GM12878 (cell line): ENCODE measurements around the gene NRTN. TPM values are rescaled to one million over a fixed set of nuclear protein-coding genes. Genes with fewer than 3 reads are reported as not detected.

Experiments
- ATAC-seq: fragments of 200-7000 bp; cut with Tn5 transposase; 3 replicates; pipeline ENCODE4 v1.9.1; 2020; ENCODE audit warnings: mild to moderate bottlenecking, moderate library complexity
- BruUV-seq: library from RNA; stranded (reverse); fragments of 400-500 nt; replicated peaks from 2 replicates; lab custom pipeline; 2021; lab: Mats Ljungman, UMichigan
- CTCF ChIA-PET: fragments of 300-600 bp; sonication (Branson Sonifier 250); formaldehyde crosslinking; extraction: SDS; loops from one replicate; lab custom pipeline; 2021; ENCODE audit warnings: inconsistent platforms; lab: Yijun Ruan, JAX
- POLR2A ChIA-PET: fragments of 350-600 bp; formaldehyde crosslinking; extraction: SDS; loops from one replicate; lab custom pipeline; 2021; ENCODE audit warnings: inconsistent platforms; lab: Charles Lee
- RAD21 ChIA-PET: fragments of 300-600 bp; sonication (Branson Sonifier 250); formaldehyde crosslinking; loops from one replicate; lab custom pipeline; 2023; ENCODE audit warnings: antibody characterized with exemption; ENCODE audit not compliant: unreplicated experiment; lab: Charles Lee
- SMC1A ChIA-PET: fragments of 300-600 bp; sonication (Branson Sonifier 250); formaldehyde crosslinking; loops from one replicate; lab custom pipeline; 2023; ENCODE audit not compliant: unreplicated experiment, uncharacterized antibody; lab: Charles Lee
- DNase-seq: peaks from one replicate; pipeline ENCODE4 v3.0.0-alpha.2; 2011; ENCODE audit warnings: low read depth, low spot score
- FAIRE-seq: peaks from 3 replicates; lab custom pipeline; 2011; peaks lifted over from hg19 to GRCh38; lab: Jason Lieb, UNC
- H2AFZ ChIP-seq: 2 replicates; pipeline ENCODE4 v1.6.0; 2011; ENCODE audit warnings: low read depth, low read length, control low read depth; ENCODE audit not compliant: control insufficient read depth
- H3K27ac ChIP-seq: 2 replicates; pipeline ENCODE4 v1.5.1; 2011; ENCODE audit warnings: control low read depth; ENCODE audit not compliant: control insufficient read depth, insufficient read depth
- H3K27me3 ChIP-seq, 2 experiments: replicated peaks in 1 of 2; 2 replicates each; pipeline versions ENCODE4 v1.6.0 to v1.6.1; 2011; ENCODE audit warnings: low read length in 1 of 2; ENCODE audit not compliant: control insufficient read depth in 2 of 2, insufficient read depth in 2 of 2
- H3K36me3 ChIP-seq, 2 experiments: 2 replicates each; pipeline ENCODE4 v1.5.1; 2011; ENCODE audit warnings: low read length in 1 of 2; ENCODE audit not compliant: control insufficient read depth in 2 of 2, insufficient read depth in 2 of 2
- H3K4me1 ChIP-seq: 2 replicates; pipeline ENCODE4 v1.6.1; 2011; ENCODE audit warnings: mild to moderate bottlenecking, low read length, moderate library complexity, mixed read lengths; ENCODE audit not compliant: control insufficient read depth, insufficient read depth
- H3K4me2 ChIP-seq: 2 replicates; pipeline ENCODE4 v1.6.0; 2011; ENCODE audit warnings: control low read depth; ENCODE audit not compliant: control insufficient read depth, insufficient read depth
- H3K4me3 ChIP-seq: fragments of 200-600 bp; sonication (generic); 2 replicates; pipeline ENCODE4 v1.5.1; 2016
- H3K79me2 ChIP-seq: 2 replicates; pipeline ENCODE4 v1.6.0; 2011; ENCODE audit warnings: low read length; ENCODE audit not compliant: control insufficient read depth, insufficient read depth
- H3K9ac ChIP-seq: 2 replicates; pipeline ENCODE4 v1.8.0; 2011; ENCODE audit warnings: low read length, control low read depth, mixed read lengths; ENCODE audit not compliant: control insufficient read depth, insufficient read depth
- H3K9me3 ChIP-seq: replicated peaks from 3 replicates; pipeline ENCODE4 v1.5.1; 2011; ENCODE audit warnings: mild to moderate bottlenecking, low read length; ENCODE audit not compliant: control insufficient read depth, insufficient read depth
- H4K20me1 ChIP-seq: 2 replicates; pipeline ENCODE4 v1.6.0; 2011; ENCODE audit not compliant: control insufficient read depth, insufficient read depth
- BACH1 ChIP-seq: fragments of 450-650 bp; IDR thresholded peaks from 2 replicates; pipeline ENCODE4 v1.6.1; 2017; ENCODE audit warnings: mild to moderate bottlenecking, borderline replicate concordance
- CHD4 ChIP-seq: fragments of 200-600 bp; sonication (generic); IDR thresholded peaks from 2 replicates; pipeline ENCODE4 v1.6.1; 2016; ENCODE audit warnings: mild to moderate bottlenecking
- EP300 ChIP-seq, 2 experiments: fragments of 150-350 bp in 1 of 2; IDR thresholded peaks; 2 replicates each; pipeline ENCODE4 v1.6.1; 2011 to 2012; ENCODE audit warnings: low read depth in 2 of 2, low read length in 2 of 2, borderline replicate concordance in 1 of 2, improper control_type of control experiment in 1 of 2, inconsistent platforms in 1 of 2; ENCODE audit not compliant: control insufficient read depth in 1 of 2
- SIN3A ChIP-seq: IDR thresholded peaks from 2 replicates; pipeline ENCODE4 v1.6.1; 2012; ENCODE audit warnings: low read depth, low read length, improper control_type of control experiment
- SUPT20H ChIP-seq: IDR thresholded peaks from 2 replicates; pipeline ENCODE4 v1.6.1; 2011; ENCODE audit warnings: low read depth, mild to moderate bottlenecking, low read length, moderate library complexity, borderline replicate concordance; ENCODE audit not compliant: control insufficient read depth
- TAF1 ChIP-seq: IDR thresholded peaks from 2 replicates; pipeline ENCODE4 v1.6.1; 2011; ENCODE audit warnings: mild to moderate bottlenecking, low read depth, low read length, borderline replicate concordance
- YY1 ChIP-seq: IDR thresholded peaks from 2 replicates; pipeline ENCODE4 v1.6.1; 2011; ENCODE audit warnings: low read depth, mild to moderate bottlenecking, low read length
- WGBS: methylation state at CpG from one replicate; pipeline ENCODE4 v1.1.6; 2016; ENCODE audit warnings: low lambda C conversion rate; ENCODE audit not compliant: insufficient replicate concordance, insufficient coverage; ENCODE audit errors: missing lambda C conversion rate; 5-methylcytosine and 5-hydroxymethylcytosine counted together
- in situ Hi-C: fragments of 300-500 bp; cut with MboI; formaldehyde crosslinking; loops from 9 replicates; pipeline ENCODE4 v1.14.3; 2018; ENCODE audit warnings: mixed read lengths
- intact Hi-C: fragments of 100-400 bp; cut with micrococcal nuclease; formaldehyde crosslinking; loops from one replicate; pipeline ENCODE4 v1.14.2; 2022; ENCODE audit not compliant: unreplicated experiment
- polyA plus RNA-seq, 11 experiments: library from polyadenylated mRNA; depleted of rRNA in 4 of 11; unstranded in 6 of 11; stranded (reverse) in 5 of 11; fragments of >200 nt; fragmentation: Nextera tagmentation in 4 of 11; fragmentation: Illumina TruSeq in 1 of 11; extraction: Ambion mirVana in 4 of 11; extraction: Trizol in 1 of 11; gene quantifications; 1 replicate in 1 of 11; 2 replicates in 10 of 11; pipeline versions ENCODE4 v1.2.1 to v1.2.3, GENCODE V29; 2011 to 2016; ENCODE audit warnings: inconsistent platforms in 2 of 11, missing spikeins in 2 of 11, low read depth in 1 of 11
- total RNA-seq, 4 experiments: library from RNA; depleted of rRNA in 3 of 4; stranded (reverse); fragments of >200 nt in 3 of 4; fragmentation: Illumina TruSeq in 1 of 4; extraction: Trizol in 1 of 4; gene quantifications; 2 replicates each; pipeline versions ENCODE4 v1.2.1 to v1.2.3, GENCODE V29; 2013 to 2021
- TF ChIP-seq, protein P1 (sequence below): fragments of 450-650 bp; IDR thresholded peaks from 2 replicates; pipeline ENCODE4 v1.6.1; 2017; ENCODE audit warnings: low read depth, mild to moderate bottlenecking, moderate library complexity
- TF ChIP-seq, protein P2 (sequence below): fragments of 450-650 bp; IDR thresholded peaks from 2 replicates; pipeline ENCODE4 v1.6.1; 2016; ENCODE audit warnings: mild to moderate bottlenecking
- TF ChIP-seq, protein P3 (sequence below): fragments of 150-350 bp; IDR thresholded peaks from 2 replicates; pipeline ENCODE4 v1.6.1; 2016; ENCODE audit warnings: low read depth, low read length
- TF ChIP-seq, protein P4 (sequence below): fragments of 450-650 bp; conservative IDR thresholded peaks from 2 replicates; pipeline ENCODE4 v1.6.1; 2017; ENCODE audit warnings: mild to moderate bottlenecking, moderate library complexity

The NRTN gene
- total and polyA plus RNA-seq, 10 of the 15 experiments (the other 5 are each of a cell fraction or from before 2014, with no cell fraction given): not detected

DNA sequence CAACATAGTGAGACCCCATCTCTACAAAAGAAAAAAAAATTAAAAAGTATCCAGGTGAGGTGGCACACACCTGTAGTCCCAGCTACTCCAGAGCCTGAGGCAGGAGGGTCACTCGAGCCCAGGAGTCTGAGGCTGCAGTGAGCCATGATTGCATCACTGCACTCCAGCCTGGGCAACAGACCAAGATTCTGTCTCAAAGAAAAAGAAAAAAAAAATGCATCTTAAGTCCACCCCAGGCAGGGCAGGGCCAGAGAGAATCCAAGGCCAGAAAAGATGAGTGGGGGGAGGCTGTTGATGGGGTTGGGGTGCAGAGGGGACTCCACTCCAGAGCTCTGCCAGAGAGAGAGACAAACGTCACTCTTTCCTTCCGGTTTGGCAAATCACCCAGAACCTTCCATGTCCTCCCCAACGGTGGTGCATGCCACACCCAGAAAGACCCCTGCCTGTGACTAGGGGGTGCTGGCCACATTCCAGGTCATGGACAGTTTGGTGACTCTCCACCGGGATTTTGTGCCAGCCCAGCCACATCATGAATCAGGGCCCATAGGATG is 46.0 kb downstream of the NRTN start:
- no peaks in the 10 kb centered on the region for H3K4me1 ChIP-seq
- DNase-seq: no peak
- H2AFZ ChIP-seq: no peak overlapping the region
- no peaks in the 10 kb centered on the region for H3K36me3 ChIP-seq
- BruUV-seq: no TSS peak
- 13% methylated on average over 5 of the region's 5 CpGs for WGBS
- SMC1A ChIA-PET: no interaction called here
- RAD21 ChIA-PET: no interaction called here
- in situ Hi-C loops (no loop called here), intact Hi-C loops (no loop called here)
- H3K27ac ChIP-seq: no peak overlapping the region
- H3K4me2 ChIP-seq: no peak overlapping the region
- FAIRE-seq: no peak
- H3K9me3 ChIP-seq: no peaks in the 10 kb centered on the region
- POLR2A ChIA-PET: no interaction called here
- CTCF ChIA-PET: no interaction called here
- no peaks in the 10 kb centered on the region for H3K79me2 ChIP-seq
- H4K20me1 ChIP-seq: no peaks in the 10 kb centered on the region
- no peak overlapping the region for H3K9ac ChIP-seq
- ATAC-seq: no peak
- H3K27me3 ChIP-seq: no peaks in the 10 kb centered on the region; a peak in 1 of 4 replicates
- no peak overlapping the region for H3K4me3 ChIP-seq
- TF ChIP-seq SUPT20H: no peak
- no peak for TF ChIP-seq YY1
- no peak for TF ChIP-seq BACH1
- TF ChIP-seq SIN3A: no peak
- TF ChIP-seq, protein P1, sequence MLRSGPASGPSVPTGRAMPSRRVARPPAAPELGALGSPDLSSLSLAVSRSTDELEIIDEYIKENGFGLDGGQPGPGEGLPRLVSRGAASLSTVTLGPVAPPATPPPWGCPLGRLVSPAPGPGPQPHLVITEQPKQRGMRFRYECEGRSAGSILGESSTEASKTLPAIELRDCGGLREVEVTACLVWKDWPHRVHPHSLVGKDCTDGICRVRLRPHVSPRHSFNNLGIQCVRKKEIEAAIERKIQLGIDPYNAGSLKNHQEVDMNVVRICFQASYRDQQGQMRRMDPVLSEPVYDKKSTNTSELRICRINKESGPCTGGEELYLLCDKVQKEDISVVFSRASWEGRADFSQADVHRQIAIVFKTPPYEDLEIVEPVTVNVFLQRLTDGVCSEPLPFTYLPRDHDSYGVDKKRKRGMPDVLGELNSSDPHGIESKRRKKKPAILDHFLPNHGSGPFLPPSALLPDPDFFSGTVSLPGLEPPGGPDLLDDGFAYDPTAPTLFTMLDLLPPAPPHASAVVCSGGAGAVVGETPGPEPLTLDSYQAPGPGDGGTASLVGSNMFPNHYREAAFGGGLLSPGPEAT: no peak
- TF ChIP-seq, protein P2, sequence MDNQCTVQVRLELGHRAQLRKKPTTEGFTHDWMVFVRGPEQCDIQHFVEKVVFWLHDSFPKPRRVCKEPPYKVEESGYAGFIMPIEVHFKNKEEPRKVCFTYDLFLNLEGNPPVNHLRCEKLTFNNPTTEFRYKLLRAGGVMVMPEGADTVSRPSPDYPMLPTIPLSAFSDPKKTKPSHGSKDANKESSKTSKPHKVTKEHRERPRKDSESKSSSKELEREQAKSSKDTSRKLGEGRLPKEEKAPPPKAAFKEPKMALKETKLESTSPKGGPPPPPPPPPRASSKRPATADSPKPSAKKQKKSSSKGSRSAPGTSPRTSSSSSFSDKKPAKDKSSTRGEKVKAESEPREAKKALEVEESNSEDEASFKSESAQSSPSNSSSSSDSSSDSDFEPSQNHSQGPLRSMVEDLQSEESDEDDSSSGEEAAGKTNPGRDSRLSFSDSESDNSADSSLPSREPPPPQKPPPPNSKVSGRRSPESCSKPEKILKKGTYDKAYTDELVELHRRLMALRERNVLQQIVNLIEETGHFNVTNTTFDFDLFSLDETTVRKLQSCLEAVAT: no peak
- TF ChIP-seq TAF1: no peak
- no peak for TF ChIP-seq CHD4
- TF ChIP-seq, protein P3, sequence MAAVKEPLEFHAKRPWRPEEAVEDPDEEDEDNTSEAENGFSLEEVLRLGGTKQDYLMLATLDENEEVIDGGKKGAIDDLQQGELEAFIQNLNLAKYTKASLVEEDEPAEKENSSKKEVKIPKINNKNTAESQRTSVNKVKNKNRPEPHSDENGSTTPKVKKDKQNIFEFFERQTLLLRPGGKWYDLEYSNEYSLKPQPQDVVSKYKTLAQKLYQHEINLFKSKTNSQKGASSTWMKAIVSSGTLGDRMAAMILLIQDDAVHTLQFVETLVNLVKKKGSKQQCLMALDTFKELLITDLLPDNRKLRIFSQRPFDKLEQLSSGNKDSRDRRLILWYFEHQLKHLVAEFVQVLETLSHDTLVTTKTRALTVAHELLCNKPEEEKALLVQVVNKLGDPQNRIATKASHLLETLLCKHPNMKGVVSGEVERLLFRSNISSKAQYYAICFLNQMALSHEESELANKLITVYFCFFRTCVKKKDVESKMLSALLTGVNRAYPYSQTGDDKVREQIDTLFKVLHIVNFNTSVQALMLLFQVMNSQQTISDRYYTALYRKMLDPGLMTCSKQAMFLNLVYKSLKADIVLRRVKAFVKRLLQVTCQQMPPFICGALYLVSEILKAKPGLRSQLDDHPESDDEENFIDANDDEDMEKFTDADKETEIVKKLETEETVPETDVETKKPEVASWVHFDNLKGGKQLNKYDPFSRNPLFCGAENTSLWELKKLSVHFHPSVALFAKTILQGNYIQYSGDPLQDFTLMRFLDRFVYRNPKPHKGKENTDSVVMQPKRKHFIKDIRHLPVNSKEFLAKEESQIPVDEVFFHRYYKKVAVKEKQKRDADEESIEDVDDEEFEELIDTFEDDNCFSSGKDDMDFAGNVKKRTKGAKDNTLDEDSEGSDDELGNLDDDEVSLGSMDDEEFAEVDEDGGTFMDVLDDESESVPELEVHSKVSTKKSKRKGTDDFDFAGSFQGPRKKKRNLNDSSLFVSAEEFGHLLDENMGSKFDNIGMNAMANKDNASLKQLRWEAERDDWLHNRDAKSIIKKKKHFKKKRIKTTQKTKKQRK: no peak
- TF ChIP-seq, protein P4, sequence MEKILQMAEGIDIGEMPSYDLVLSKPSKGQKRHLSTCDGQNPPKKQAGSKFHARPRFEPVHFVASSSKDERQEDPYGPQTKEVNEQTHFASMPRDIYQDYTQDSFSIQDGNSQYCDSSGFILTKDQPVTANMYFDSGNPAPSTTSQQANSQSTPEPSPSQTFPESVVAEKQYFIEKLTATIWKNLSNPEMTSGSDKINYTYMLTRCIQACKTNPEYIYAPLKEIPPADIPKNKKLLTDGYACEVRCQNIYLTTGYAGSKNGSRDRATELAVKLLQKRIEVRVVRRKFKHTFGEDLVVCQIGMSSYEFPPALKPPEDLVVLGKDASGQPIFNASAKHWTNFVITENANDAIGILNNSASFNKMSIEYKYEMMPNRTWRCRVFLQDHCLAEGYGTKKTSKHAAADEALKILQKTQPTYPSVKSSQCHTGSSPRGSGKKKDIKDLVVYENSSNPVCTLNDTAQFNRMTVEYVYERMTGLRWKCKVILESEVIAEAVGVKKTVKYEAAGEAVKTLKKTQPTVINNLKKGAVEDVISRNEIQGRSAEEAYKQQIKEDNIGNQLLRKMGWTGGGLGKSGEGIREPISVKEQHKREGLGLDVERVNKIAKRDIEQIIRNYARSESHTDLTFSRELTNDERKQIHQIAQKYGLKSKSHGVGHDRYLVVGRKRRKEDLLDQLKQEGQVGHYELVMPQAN: no peak
- TF ChIP-seq EP300 (IDR thresholded peaks at IDR 0.05; ENCODE audit: borderline replicate concordance in 1 of 2, control insufficient read depth in 1 of 2, low read depth in 2 of 2, low read length in 2 of 2): no peak
